CD4-positive, alpha-beta T cell (primary cell): ENCODE results near the gene DNAH11. TPM values are rescaled to one million over a fixed set of nuclear protein-coding genes. Genes with fewer than 3 reads are reported as not detected.
"Not testable (repeated sequence)": the region's sequence is repeated elsewhere in the genome, so short reads cannot be mapped to it uniquely, and the experiment has no call there.

Experiments used
- ATAC-seq: fragments of 200-7000 bp; cut with Tn5 transposase; one replicate; pipeline ENCODE4 v1.10.0; 2022; ENCODE audit warnings: mild to moderate bottlenecking; ENCODE audit not compliant: poor library complexity
- CTCF ChIA-PET: fragments of 350-600 bp; sonication (Branson Sonifier 250); formaldehyde crosslinking; loops from one replicate; lab custom pipeline; 2021; ENCODE audit warnings: antibody characterized with exemption, inconsistent platforms; lab: Charles Lee
- POLR2A ChIA-PET: fragments of 350-600 bp; sonication (Branson Sonifier 250); formaldehyde crosslinking; loops from one replicate; lab custom pipeline; 2021; ENCODE audit warnings: antibody characterized with exemption, inconsistent platforms; lab: Charles Lee
- DNase-seq, 14 experiments: peaks; one replicate each; pipeline ENCODE4 v3.0.0-alpha.2; 2013 to 2020; ENCODE audit warnings: mixed read lengths in 2 of 14
- H3K27ac ChIP-seq, 2 donors: one replicate each; pipeline versions ENCODE4 v1.5.1 to v1.7.0; 2013; ENCODE audit warnings: low read length in 2 of 2, low read depth in 1 of 2, mild to moderate bottlenecking in 1 of 2
- H3K27me3 ChIP-seq, 2 experiments: 1 replicate in 1 of 2; 2 replicates in 1 of 2; pipeline versions ENCODE4 v1.6.1 to v1.7.0; 2013; ENCODE audit warnings: low read length in 2 of 2, control low read depth in 1 of 2, mild to moderate bottlenecking in 1 of 2, moderate library complexity in 1 of 2; ENCODE audit not compliant: insufficient read depth in 2 of 2, control insufficient read depth in 1 of 2
- H3K36me3 ChIP-seq: one replicate; pipeline ENCODE4 v1.6.1; 2013; ENCODE audit warnings: low read length, control low read depth; ENCODE audit not compliant: insufficient read depth
- H3K4me1 ChIP-seq: one replicate; pipeline ENCODE4 v1.6.1; 2013; ENCODE audit warnings: low read length, control low read depth; ENCODE audit not compliant: insufficient read depth
- H3K4me3 ChIP-seq: one replicate; pipeline ENCODE4 v1.5.1; 2013; ENCODE audit warnings: mild to moderate bottlenecking, low read length, moderate library complexity
- H3K9me3 ChIP-seq, 2 experiments: 1 replicate in 1 of 2; 2 replicates in 1 of 2; pipeline versions ENCODE4 v1.6.1 to v1.7.0; 2013; ENCODE audit warnings: low read length in 2 of 2, mild to moderate bottlenecking in 2 of 2, control low read depth in 1 of 2, moderate library complexity in 1 of 2; ENCODE audit not compliant: control insufficient read depth in 1 of 2, insufficient read depth in 1 of 2
- H3K27ac Mint-ChIP-seq: one replicate; pipeline ENCODE4 v1.8.0; 2020; ENCODE audit warnings: mixed read lengths
- H3K27me3 Mint-ChIP-seq: one replicate; pipeline ENCODE4 v1.8.0; 2021; ENCODE audit warnings: mixed read lengths
- H3K36me3 Mint-ChIP-seq: one replicate; pipeline ENCODE4 v1.8.0; 2021; ENCODE audit warnings: low read depth, mixed read lengths
- H3K4me1 Mint-ChIP-seq: one replicate; pipeline ENCODE4 v1.8.0; 2021; ENCODE audit warnings: low read depth, mixed read lengths
- H3K4me3 Mint-ChIP-seq: one replicate; pipeline ENCODE4 v1.8.0; 2020; ENCODE audit warnings: mild to moderate bottlenecking, mixed read lengths
- H3K9me3 Mint-ChIP-seq: one replicate; pipeline ENCODE4 v1.8.0; 2020; ENCODE audit warnings: mixed read lengths
- CTCF ChIP-seq: fragments of 200-600 bp; IDR thresholded peaks from one replicate; pipeline ENCODE4 v1.8.0; 2022; ENCODE audit warnings: antibody characterized with exemption, mild to moderate bottlenecking
- intact Hi-C, 2 experiments: fragments of 100-400 bp; cut with DNase I in 1 of 2; cut with micrococcal nuclease in 1 of 2; formaldehyde crosslinking; loops; one replicate each; pipeline versions ENCODE4 v1.15.1 to v1.9.0; 2023 to 2025; cut with DNase I, micrococcal nuclease
- total RNA-seq, 174 experiments: library from RNA in 2 of 174; stranded (reverse) in 2 of 174; gene quantifications; one replicate each; pipeline ENCODE4 v1.2.3 and lab custom pipeline; 2021 to 2026

DNAH11 gene
- total RNA-seq, 2 experiments from 2014 or later, result 0.11 TPM; not detected in 1

DNA sequence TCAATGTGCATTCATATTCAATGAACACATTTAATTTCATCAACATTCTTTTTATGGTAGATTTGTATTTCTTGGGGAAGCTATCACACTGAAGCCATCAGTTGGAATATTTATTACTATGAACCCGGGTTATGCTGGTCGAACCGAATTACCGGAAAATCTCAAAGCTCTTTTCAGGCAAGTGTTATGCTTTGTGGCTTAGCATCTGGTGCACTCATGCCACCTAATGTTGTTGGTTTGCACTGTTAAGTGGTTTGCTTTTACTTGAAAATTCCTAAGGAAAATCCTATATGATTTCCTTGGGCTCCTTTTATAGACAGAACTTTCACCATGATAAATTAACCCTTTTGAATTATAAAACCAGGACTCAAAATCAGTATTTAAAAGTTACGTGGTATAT, 147.9 kb downstream of the DNAH11 start:
- Mint-ChIP-seq H3K27ac (no peak overlapping the region), H3K27me3 (no peaks in the 10 kb centered on the region), H3K36me3 (no peaks in the 10 kb centered on the region), H3K4me3 (no peak overlapping the region), H3K4me1 (no peaks in the 10 kb centered on the region), H3K9me3 (no peaks in the 10 kb centered on the region)
- ChIA-PET CTCF (no interaction called here), POLR2A (interaction anchor here (0.6 kb wide), 1 partner anchor 49 kb away, joined by 3 read pairs; no protein-coding TSS in a partner anchor)
- Histone ChIP-seq H3K36me3 (no peaks in the 10 kb centered on the region), H3K27me3 (no peaks in the 10 kb centered on the region), H3K27ac (no peak overlapping the region), H3K4me1 (no peaks in the 10 kb centered on the region), H3K4me3 (no peak overlapping the region), H3K9me3 (no peaks in the 10 kb centered on the region)
- no peak for ATAC-seq
- intact Hi-C loops, result loop anchor here in 1 of 2 experiments (10.0 kb wide), 1 partner anchor 1374 kb away; no protein-coding TSS in a partner anchor
- no peak for TF ChIP-seq CTCF
- no peak for DNase-seq

- CTCF ChIA-PET, H3K27ac Mint-ChIP-seq, H3K27me3 ChIP-seq, H3K4me1 ChIP-seq, H3K27me3 Mint-ChIP-seq, H3K36me3 ChIP-seq, H3K9me3 ChIP-seq, H3K36me3 Mint-ChIP-seq, ATAC-seq, H3K4me1 Mint-ChIP-seq, H3K9me3 Mint-ChIP-seq, DNase-seq, H3K27ac ChIP-seq, H3K4me3 ChIP-seq, H3K4me3 Mint-ChIP-seq: not testable (repeated sequence)
- POLR2A ChIA-PET, result interaction anchor here (0.6 kb wide), 1 partner anchor 50 kb away, joined by 3 read pairs; no protein-coding TSS in a partner anchor
- intact Hi-C loops, result loop anchor here in 1 of 2 experiments (10.0 kb wide), 1 partner anchor 1374 kb away; no protein-coding TSS in a partner anchor
Observed at GRCh38 chr7:21691146-21691545, 148.3 kb downstream of the DNAH11 start.

- H3K9me3 Mint-ChIP-seq, H3K4me1 Mint-ChIP-seq, H3K36me3 Mint-ChIP-seq, H3K27me3 Mint-ChIP-seq, H3K27me3 ChIP-seq, H3K4me1 ChIP-seq, H3K27ac ChIP-seq, H3K36me3 ChIP-seq, DNase-seq, H3K4me3 Mint-ChIP-seq, H3K4me3 ChIP-seq, CTCF ChIA-PET, H3K27ac Mint-ChIP-seq, ATAC-seq, intact Hi-C loops, POLR2A ChIA-PET, H3K9me3 ChIP-seq: not testable (repeated sequence)
Observed at GRCh38 chr7:21700587-21700986, 157.7 kb downstream of the DNAH11 start.

DNA sequence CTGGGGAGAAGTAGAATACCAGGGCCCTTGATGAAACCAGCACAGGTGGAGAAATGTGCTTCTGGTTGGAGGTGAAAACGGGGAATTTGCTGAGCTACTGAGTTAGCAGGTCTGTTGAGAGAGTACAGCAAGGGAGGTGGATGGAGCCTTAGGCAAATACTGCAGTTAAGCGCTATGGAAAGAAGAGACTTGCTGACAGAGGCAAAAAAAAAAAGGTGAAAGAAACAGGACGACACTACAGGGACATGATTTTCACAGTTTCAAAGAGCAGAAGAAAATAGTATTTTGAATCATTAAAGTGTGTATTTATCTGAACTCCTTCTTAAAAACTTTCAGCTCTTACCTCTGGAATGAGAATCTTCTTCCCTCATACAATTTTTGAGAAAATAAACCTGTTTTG, 159.5 kb downstream of the DNAH11 start:
- Mint-ChIP-seq H3K27ac (no peak overlapping the region), H3K4me3 (no peak overlapping the region), H3K36me3 (no peaks in the 10 kb centered on the region), H3K4me1 (no peaks in the 10 kb centered on the region), H3K9me3 (no peaks in the 10 kb centered on the region), H3K27me3 (peaks cover 8% of the 10 kb centered on the region)
- no peaks in the 10 kb centered on the region for H3K9me3 ChIP-seq
- no peak overlapping the region for H3K27ac ChIP-seq
- no peaks in the 10 kb centered on the region for H3K27me3 ChIP-seq
- CTCF ChIA-PET, result no interaction called here
- POLR2A ChIA-PET, result interaction anchor here (0.8 kb wide), 1 partner anchor 13 kb away, joined by 4 read pairs; no protein-coding TSS in a partner anchor
- no peaks in the 10 kb centered on the region for H3K4me1 ChIP-seq
- H3K36me3 ChIP-seq, result no peaks in the 10 kb centered on the region
- ATAC-seq (no peak), DNase-seq (no peak)
- intact Hi-C loops, result no loop called here
- no peak overlapping the region for H3K4me3 ChIP-seq
- no peak for TF ChIP-seq CTCF
